Thyroid gland (tissue), 4 donors: ENCODE measurements around the gene CA10.

Source experiments
- CTCF ChIP-seq, 6 experiments: fragments of 200-600 bp in 3 of 6; fragments of 450-650 bp in 3 of 6; sonication (generic) in 3 of 6; IDR thresholded peaks; one replicate each; pipeline ENCODE4 v1.5.1; 2016 to 2019; ENCODE audit warnings: antibody characterized with exemption in 6 of 6, mild to moderate bottlenecking in 2 of 6, inconsistent platforms in 1 of 6, moderate library complexity in 1 of 6
- POLR2A ChIP-seq, 2 donors: fragments of 450-650 bp; IDR thresholded peaks; one replicate each; pipeline ENCODE4 v1.6.1; 2017; ENCODE audit warnings: antibody characterized with exemption in 2 of 2, mild to moderate bottlenecking in 2 of 2, moderate library complexity in 1 of 2

- TF ChIP-seq CTCF (IDR thresholded peaks at IDR 0.05) = no peak
- no peak for TF ChIP-seq POLR2A (IDR thresholded peaks at IDR 0.05)
Observed at GRCh38 chr17:52106072-52106471, 52.4 kb downstream of the CA10 start.
